GM12878 (cell line): Measurements from ENCODE around the gene UQCR11. TPM values are rescaled to one million over a fixed set of nuclear protein-coding genes. Genes with fewer than 3 reads are reported as not detected.

ENCODE experiments used
- BACH1 ChIP-seq: fragments of 450-650 bp; IDR thresholded peaks from 2 replicates; pipeline ENCODE4 v1.6.1; 2017; ENCODE audit warnings: mild to moderate bottlenecking, borderline replicate concordance
- BCL3 ChIP-seq: IDR thresholded peaks from 2 replicates; pipeline ENCODE4 v1.6.1; 2011; ENCODE audit warnings: borderline replicate concordance, low read depth, mild to moderate bottlenecking, moderate library complexity, low read length; ENCODE audit not compliant: insufficient read depth, poor library complexity, severe bottlenecking
- BMI1 ChIP-seq: fragments of 450-650 bp; IDR thresholded peaks from 2 replicates; pipeline ENCODE4 v1.6.1; 2016; ENCODE audit warnings: mild to moderate bottlenecking, moderate library complexity, borderline replicate concordance
- DPF2 ChIP-seq: fragments of 450-650 bp; IDR thresholded peaks from 2 replicates; pipeline ENCODE4 v1.6.1; 2017; ENCODE audit warnings: mild to moderate bottlenecking
- HDGF ChIP-seq: fragments of 450-650 bp; IDR thresholded peaks from 2 replicates; pipeline ENCODE4 v1.6.1; 2016; ENCODE audit warnings: antibody characterized with exemption
- LARP7 ChIP-seq: fragments of 450-650 bp; IDR thresholded peaks from 2 replicates; pipeline ENCODE4 v1.6.1; 2017; ENCODE audit warnings: mild to moderate bottlenecking
- NFIC ChIP-seq: IDR thresholded peaks from 2 replicates; pipeline ENCODE4 v1.6.1; 2012; ENCODE audit warnings: low read depth, mild to moderate bottlenecking, inconsistent platforms, low read length, moderate library complexity
- PML ChIP-seq: IDR thresholded peaks from 2 replicates; pipeline ENCODE4 v1.6.1; 2012; ENCODE audit warnings: low read length, inconsistent platforms
- POLR2A ChIP-seq: IDR thresholded peaks from 2 replicates; pipeline ENCODE4 v1.6.1; 2011; ENCODE audit warnings: low read depth, mild to moderate bottlenecking, low read length
- POLR2AphosphoS2 ChIP-seq: IDR thresholded peaks from 2 replicates; pipeline ENCODE4 v1.6.1; 2011; ENCODE audit warnings: low read depth, mild to moderate bottlenecking, low read length, improper control_type of control experiment, moderate library complexity
- PRDM15 ChIP-seq: fragments of 450-650 bp; formaldehyde crosslinking; IDR thresholded peaks from 2 replicates; pipeline ENCODE4 v1.4.0; 2020; ENCODE audit warnings: mild to moderate bottlenecking, moderate library complexity
- RCOR1 ChIP-seq: conservative IDR thresholded peaks from 2 replicates; pipeline ENCODE4 v1.6.1; 2012; ENCODE audit warnings: low read depth, low read length, improper control_type of control experiment
- RFX5 ChIP-seq: IDR thresholded peaks from 2 replicates; pipeline ENCODE4 v1.6.1; 2011; ENCODE audit warnings: low read depth, low read length, improper control_type of control experiment
- SP1 ChIP-seq: IDR thresholded peaks from one replicate; pipeline ENCODE4 v1.6.1; 2011; ENCODE audit warnings: low read depth, low read length
- TAF1 ChIP-seq: IDR thresholded peaks from 2 replicates; pipeline ENCODE4 v1.6.1; 2011; ENCODE audit warnings: mild to moderate bottlenecking, low read depth, low read length, borderline replicate concordance
- TCF3 ChIP-seq: IDR thresholded peaks from 2 replicates; pipeline ENCODE4 v1.6.1; 2012; ENCODE audit warnings: low read depth, mild to moderate bottlenecking, low read length, borderline replicate concordance; ENCODE audit not compliant: insufficient read depth
- WRNIP1 ChIP-seq: IDR thresholded peaks from 2 replicates; pipeline ENCODE4 v1.6.1; 2011; ENCODE audit warnings: low read depth, low read length, improper control_type of control experiment, borderline replicate concordance
- YBX1 ChIP-seq: fragments of 450-650 bp; IDR thresholded peaks from 2 replicates; pipeline ENCODE4 v1.6.1; 2016; ENCODE audit warnings: antibody characterized with exemption
- YY1 ChIP-seq: IDR thresholded peaks from 2 replicates; pipeline ENCODE4 v1.6.1; 2011; ENCODE audit warnings: low read depth, mild to moderate bottlenecking, low read length
- ZSCAN29 ChIP-seq: fragments of 450-650 bp; IDR thresholded peaks from 2 replicates; pipeline ENCODE4 v1.6.1; 2017; ENCODE audit warnings: mild to moderate bottlenecking, moderate library complexity
- polyA plus RNA-seq, 11 experiments: library from polyadenylated mRNA; depleted of rRNA in 4 of 11; unstranded in 6 of 11; stranded (reverse) in 5 of 11; fragments of >200 nt; fragmentation: Nextera tagmentation in 4 of 11; fragmentation: Illumina TruSeq in 1 of 11; extraction: Ambion mirVana in 4 of 11; extraction: Trizol in 1 of 11; gene quantifications; 1 replicate in 1 of 11; 2 replicates in 10 of 11; pipeline versions ENCODE4 v1.2.1 to v1.2.3, GENCODE V29; 2011 to 2016; ENCODE audit warnings: inconsistent platforms in 2 of 11, missing spikeins in 2 of 11, low read depth in 1 of 11
- total RNA-seq, 4 experiments: library from RNA; depleted of rRNA in 3 of 4; stranded (reverse); fragments of >200 nt in 3 of 4; fragmentation: Illumina TruSeq in 1 of 4; extraction: Trizol in 1 of 4; gene quantifications; 2 replicates each; pipeline versions ENCODE4 v1.2.1 to v1.2.3, GENCODE V29; 2013 to 2021
- TF ChIP-seq, protein P1 (sequence below): fragments of 450-650 bp; IDR thresholded peaks from 2 replicates; pipeline ENCODE4 v1.6.1; 2017; ENCODE audit warnings: mild to moderate bottlenecking, moderate library complexity
- TF ChIP-seq, protein P2 (sequence below): IDR thresholded peaks from 2 replicates; pipeline ENCODE4 v1.6.1; 2011; ENCODE audit warnings: low read depth, low read length, improper control_type of control experiment, borderline replicate concordance

Gene UQCR11
- total and polyA plus RNA-seq, 10 of the 15 experiments (the other 5 are each of a cell fraction or from before 2014, with no cell fraction given) = 28.6 to 586 (median 193) TPM

GRCh38 chr19:1648920-1649541 is 43.8 kb upstream of the UQCR11 start (continued):
- TF ChIP-seq, protein P1, sequence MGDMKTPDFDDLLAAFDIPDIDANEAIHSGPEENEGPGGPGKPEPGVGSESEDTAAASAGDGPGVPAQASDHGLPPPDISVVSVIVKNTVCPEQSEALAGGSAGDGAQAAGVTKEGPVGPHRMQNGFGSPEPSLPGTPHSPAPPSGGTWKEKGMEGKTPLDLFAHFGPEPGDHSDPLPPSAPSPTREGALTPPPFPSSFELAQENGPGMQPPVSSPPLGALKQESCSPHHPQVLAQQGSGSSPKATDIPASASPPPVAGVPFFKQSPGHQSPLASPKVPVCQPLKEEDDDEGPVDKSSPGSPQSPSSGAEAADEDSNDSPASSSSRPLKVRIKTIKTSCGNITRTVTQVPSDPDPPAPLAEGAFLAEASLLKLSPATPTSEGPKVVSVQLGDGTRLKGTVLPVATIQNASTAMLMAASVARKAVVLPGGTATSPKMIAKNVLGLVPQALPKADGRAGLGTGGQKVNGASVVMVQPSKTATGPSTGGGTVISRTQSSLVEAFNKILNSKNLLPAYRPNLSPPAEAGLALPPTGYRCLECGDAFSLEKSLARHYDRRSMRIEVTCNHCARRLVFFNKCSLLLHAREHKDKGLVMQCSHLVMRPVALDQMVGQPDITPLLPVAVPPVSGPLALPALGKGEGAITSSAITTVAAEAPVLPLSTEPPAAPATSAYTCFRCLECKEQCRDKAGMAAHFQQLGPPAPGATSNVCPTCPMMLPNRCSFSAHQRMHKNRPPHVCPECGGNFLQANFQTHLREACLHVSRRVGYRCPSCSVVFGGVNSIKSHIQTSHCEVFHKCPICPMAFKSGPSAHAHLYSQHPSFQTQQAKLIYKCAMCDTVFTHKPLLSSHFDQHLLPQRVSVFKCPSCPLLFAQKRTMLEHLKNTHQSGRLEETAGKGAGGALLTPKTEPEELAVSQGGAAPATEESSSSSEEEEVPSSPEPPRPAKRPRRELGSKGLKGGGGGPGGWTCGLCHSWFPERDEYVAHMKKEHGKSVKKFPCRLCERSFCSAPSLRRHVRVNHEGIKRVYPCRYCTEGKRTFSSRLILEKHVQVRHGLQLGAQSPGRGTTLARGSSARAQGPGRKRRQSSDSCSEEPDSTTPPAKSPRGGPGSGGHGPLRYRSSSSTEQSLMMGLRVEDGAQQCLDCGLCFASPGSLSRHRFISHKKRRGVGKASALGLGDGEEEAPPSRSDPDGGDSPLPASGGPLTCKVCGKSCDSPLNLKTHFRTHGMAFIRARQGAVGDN = peak; percentile 44; the same call in 1 of the 2 replicates
- no peak for TF ChIP-seq RFX5
- TF ChIP-seq PML = no peak
- no peak for TF ChIP-seq LARP7
- no peak for TF ChIP-seq DPF2
- TF ChIP-seq BACH1 = 0 out of 2 replicates have a peak, but pooled peaks have one; percentile 34
- TF ChIP-seq PRDM15 (CRISPR knock-in tag) = no peak
- TF ChIP-seq HDGF = peak; percentile 32; the same call in 1 of the 2 replicates
- no peak for TF ChIP-seq TCF3
- no peak for TF ChIP-seq BCL3
- TF ChIP-seq, protein P2, sequence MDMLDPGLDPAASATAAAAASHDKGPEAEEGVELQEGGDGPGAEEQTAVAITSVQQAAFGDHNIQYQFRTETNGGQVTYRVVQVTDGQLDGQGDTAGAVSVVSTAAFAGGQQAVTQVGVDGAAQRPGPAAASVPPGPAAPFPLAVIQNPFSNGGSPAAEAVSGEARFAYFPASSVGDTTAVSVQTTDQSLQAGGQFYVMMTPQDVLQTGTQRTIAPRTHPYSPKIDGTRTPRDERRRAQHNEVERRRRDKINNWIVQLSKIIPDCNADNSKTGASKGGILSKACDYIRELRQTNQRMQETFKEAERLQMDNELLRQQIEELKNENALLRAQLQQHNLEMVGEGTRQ = no peak
- TF ChIP-seq NFIC = no peak
- no peak for TF ChIP-seq BMI1
- no peak for TF ChIP-seq SP1
- no peak for TF ChIP-seq YBX1
- no peak for TF ChIP-seq POLR2AphosphoS2
- no peak for TF ChIP-seq ZSCAN29
- no peak for TF ChIP-seq RCOR1
- no peak for TF ChIP-seq TAF1
- TF ChIP-seq YY1 = 0 out of 2 replicates have a peak, but pooled peaks have one; percentile 17
- TF ChIP-seq WRNIP1 = no peak
- peak; percentile 49 for TF ChIP-seq POLR2A
